Liver (tissue), 9 donors: ENCODE data around the gene RIT2. TPM values are rescaled to one million over a fixed set of nuclear protein-coding genes. Genes with fewer than 3 reads are reported as not detected.

Experiments
- DNase-seq: peaks from one replicate; pipeline ENCODE4 v3.0.0-alpha.2; 2017; ENCODE audit warnings: low spot score
- H3K27ac ChIP-seq, 2 donors: one replicate each; pipeline ENCODE4 v1.7.0; 2013; ENCODE audit warnings: inconsistent platforms in 2 of 2, low read length in 2 of 2, control low read depth in 1 of 2, low read depth in 1 of 2, mild to moderate bottlenecking in 1 of 2
- H3K27me3 ChIP-seq, 4 donors: one replicate each; pipeline versions ENCODE4 v1.6.1 to v1.7.0; 2013; ENCODE audit warnings: low read length in 3 of 4, inconsistent platforms in 1 of 4, mild to moderate bottlenecking in 1 of 4, moderate library complexity in 1 of 4; ENCODE audit not compliant: control insufficient read depth in 4 of 4, insufficient read depth in 4 of 4
- H3K36me3 ChIP-seq, 4 donors: one replicate each; pipeline versions ENCODE4 v1.6.1 to v1.7.0; 2013; ENCODE audit warnings: low read length in 3 of 4, mild to moderate bottlenecking in 3 of 4, low read depth in 1 of 4, moderate library complexity in 1 of 4; ENCODE audit not compliant: control insufficient read depth in 4 of 4, insufficient read depth in 3 of 4
- H3K4me1 ChIP-seq, 4 donors: one replicate each; pipeline versions ENCODE4 v1.6.1 to v1.7.0; 2013; ENCODE audit warnings: low read length in 3 of 4, mild to moderate bottlenecking in 3 of 4, moderate library complexity in 1 of 4; ENCODE audit not compliant: control insufficient read depth in 4 of 4, insufficient read depth in 4 of 4
- H3K4me3 ChIP-seq, 3 donors: one replicate each; pipeline versions ENCODE4 v1.6.1 to v1.7.0; 2013; ENCODE audit warnings: low read length in 3 of 3, control low read depth in 1 of 3, low read depth in 1 of 3, mild to moderate bottlenecking in 1 of 3
- H3K9ac ChIP-seq, 2 donors: one replicate each; pipeline ENCODE4 v1.7.0; 2013; ENCODE audit warnings: low read length in 2 of 2, mild to moderate bottlenecking in 2 of 2, moderate library complexity in 2 of 2, control low read depth in 1 of 2, low read depth in 1 of 2
- H3K9me3 ChIP-seq, 4 donors: one replicate each; pipeline versions ENCODE4 v1.6.1 to v1.7.0; 2013; ENCODE audit warnings: low read length in 3 of 4; ENCODE audit not compliant: control insufficient read depth in 4 of 4
- FOXA1 ChIP-seq: IDR thresholded peaks from 2 replicates; pipeline ENCODE4 v1.6.1; 2016; ENCODE audit warnings: antibody characterized with exemption
- HNF4A ChIP-seq, 2 donors: conservative IDR thresholded peaks; 2 replicates each; pipeline ENCODE4 v1.6.1; 2016; ENCODE audit warnings: antibody characterized with exemption in 2 of 2, mild to moderate bottlenecking in 2 of 2
- HNF4G ChIP-seq: IDR thresholded peaks from 2 replicates; pipeline ENCODE4 v1.6.1; 2016; ENCODE audit warnings: antibody characterized with exemption
- NR2F2 ChIP-seq: IDR thresholded peaks from 2 replicates; pipeline ENCODE4 v1.6.1; 2016; ENCODE audit warnings: antibody characterized with exemption
- RXRA ChIP-seq, 2 donors: IDR thresholded peaks; 2 replicates each; pipeline ENCODE4 v1.6.1; 2017 to 2018; ENCODE audit warnings: antibody characterized with exemption in 2 of 2, mild to moderate bottlenecking in 1 of 2
- TAF1 ChIP-seq: conservative IDR thresholded peaks from 2 replicates; pipeline ENCODE4 v1.6.1; 2016; ENCODE audit warnings: antibody characterized with exemption, mild to moderate bottlenecking
- WGBS: extraction: QIAGEN DNeasy Blood & Tissue Kit; methylation state at CpG from one replicate; pipeline ENCODE4 v1.1.7; 2013; 5-methylcytosine and 5-hydroxymethylcytosine counted together
- polyA plus RNA-seq, 2 donors: library from polyadenylated mRNA; stranded (reverse) in 1 of 2; unstranded in 1 of 2; fragments of 200-250 nt in 1 of 2; fragments of >200 nt in 1 of 2; fragmentation: Nextera tagmentation in 1 of 2; extraction: Ambion mirVana in 1 of 2; gene quantifications; one replicate each; pipeline versions ENCODE4 v1.2.1 to v1.2.3, GENCODE V29; 2013 to 2015
- total RNA-seq, 2 donors: library from RNA; depleted of rRNA; stranded (reverse); fragments of >200 nt; gene quantifications; one replicate each; pipeline ENCODE4 v1.2.3, GENCODE V29; 2014
- TF ChIP-seq, protein P1 (sequence below): IDR thresholded peaks from 2 replicates; pipeline ENCODE4 v1.6.1; 2016; ENCODE audit warnings: antibody characterized with exemption, mild to moderate bottlenecking
- TF ChIP-seq, protein P2 (sequence below): IDR thresholded peaks from 2 replicates; pipeline ENCODE4 v1.6.1; 2016; ENCODE audit warnings: antibody characterized with exemption
- TF ChIP-seq, protein P3 (sequence below): fragments of 150-350 bp; IDR thresholded peaks from 2 replicates; pipeline ENCODE4 v1.5.1; 2017; ENCODE audit warnings: improper control_type of control experiment, low read depth, low read length; ENCODE audit not compliant: missing input control
- donor health status: healthy.
- donor health status: healthy.
- donor health status: healthy.
- donor health status: healthy.
- donor health status: healthy.

RIT2 gene
- total and polyA plus RNA-seq, 4 donors, result not detected

DNA sequence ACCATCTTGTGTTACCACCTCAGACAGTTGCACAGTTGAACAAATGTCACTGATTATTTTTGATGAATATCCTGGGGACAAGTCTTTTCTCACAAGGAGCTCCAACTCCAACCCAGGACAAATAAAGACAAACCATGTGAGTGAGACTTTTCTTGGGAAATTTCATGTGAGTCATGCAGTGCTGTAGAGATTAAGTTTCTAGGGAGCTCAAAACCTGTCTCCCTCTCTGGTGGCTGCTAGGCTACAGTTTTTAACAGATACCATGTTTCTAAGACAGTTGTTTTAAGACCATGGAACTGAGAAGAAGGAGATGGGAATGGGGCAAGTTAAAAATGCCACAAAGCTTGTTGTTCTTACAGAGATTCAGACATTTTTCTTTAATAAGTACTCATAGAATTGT lies 255.5 kb downstream of the RIT2 start (continued):
- TF ChIP-seq, protein P1, sequence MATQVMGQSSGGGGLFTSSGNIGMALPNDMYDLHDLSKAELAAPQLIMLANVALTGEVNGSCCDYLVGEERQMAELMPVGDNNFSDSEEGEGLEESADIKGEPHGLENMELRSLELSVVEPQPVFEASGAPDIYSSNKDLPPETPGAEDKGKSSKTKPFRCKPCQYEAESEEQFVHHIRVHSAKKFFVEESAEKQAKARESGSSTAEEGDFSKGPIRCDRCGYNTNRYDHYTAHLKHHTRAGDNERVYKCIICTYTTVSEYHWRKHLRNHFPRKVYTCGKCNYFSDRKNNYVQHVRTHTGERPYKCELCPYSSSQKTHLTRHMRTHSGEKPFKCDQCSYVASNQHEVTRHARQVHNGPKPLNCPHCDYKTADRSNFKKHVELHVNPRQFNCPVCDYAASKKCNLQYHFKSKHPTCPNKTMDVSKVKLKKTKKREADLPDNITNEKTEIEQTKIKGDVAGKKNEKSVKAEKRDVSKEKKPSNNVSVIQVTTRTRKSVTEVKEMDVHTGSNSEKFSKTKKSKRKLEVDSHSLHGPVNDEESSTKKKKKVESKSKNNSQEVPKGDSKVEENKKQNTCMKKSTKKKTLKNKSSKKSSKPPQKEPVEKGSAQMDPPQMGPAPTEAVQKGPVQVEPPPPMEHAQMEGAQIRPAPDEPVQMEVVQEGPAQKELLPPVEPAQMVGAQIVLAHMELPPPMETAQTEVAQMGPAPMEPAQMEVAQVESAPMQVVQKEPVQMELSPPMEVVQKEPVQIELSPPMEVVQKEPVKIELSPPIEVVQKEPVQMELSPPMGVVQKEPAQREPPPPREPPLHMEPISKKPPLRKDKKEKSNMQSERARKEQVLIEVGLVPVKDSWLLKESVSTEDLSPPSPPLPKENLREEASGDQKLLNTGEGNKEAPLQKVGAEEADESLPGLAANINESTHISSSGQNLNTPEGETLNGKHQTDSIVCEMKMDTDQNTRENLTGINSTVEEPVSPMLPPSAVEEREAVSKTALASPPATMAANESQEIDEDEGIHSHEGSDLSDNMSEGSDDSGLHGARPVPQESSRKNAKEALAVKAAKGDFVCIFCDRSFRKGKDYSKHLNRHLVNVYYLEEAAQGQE, result no peak

DNA sequence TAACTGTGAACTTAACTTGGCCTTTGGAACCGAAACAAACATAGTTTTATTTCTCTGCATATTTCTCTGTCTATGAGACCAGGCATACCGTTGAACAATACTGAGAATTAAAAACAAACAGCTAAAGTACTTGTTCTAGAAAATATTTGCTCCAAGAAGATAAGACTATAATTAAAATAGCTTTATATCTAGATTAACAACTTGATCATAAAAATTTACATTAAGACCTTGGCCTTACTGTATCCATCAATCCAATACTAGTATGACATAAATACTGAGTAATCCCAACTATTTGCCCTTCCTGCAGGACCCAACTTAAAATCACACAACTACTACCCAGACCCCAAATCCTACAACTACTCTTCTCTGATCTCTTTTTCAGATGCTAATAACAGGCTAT lies 260.9 kb downstream of the RIT2 start:
- H3K27ac ChIP-seq, result no peak overlapping the region
- no peak overlapping the region for H3K4me3 ChIP-seq
- no peaks in the 10 kb centered on the region for H3K27me3 ChIP-seq
- H3K9ac ChIP-seq, result no peak overlapping the region
- 76% methylated on average over 2 of the region's 2 CpGs for WGBS
- H3K4me1 ChIP-seq, result no peaks in the 10 kb centered on the region
- no peaks in the 10 kb centered on the region for H3K9me3 ChIP-seq
- no peaks in the 10 kb centered on the region for H3K36me3 ChIP-seq
- TF ChIP-seq RXRA (IDR thresholded peaks at IDR 0.05) (no peak), NR2F2 (no peak), TAF1 (no peak), FOXA1 (no peak), HNF4A (conservative IDR thresholded peaks at IDR 0.05) (no peak), HNF4G (no peak)
- TF ChIP-seq, protein P2, sequence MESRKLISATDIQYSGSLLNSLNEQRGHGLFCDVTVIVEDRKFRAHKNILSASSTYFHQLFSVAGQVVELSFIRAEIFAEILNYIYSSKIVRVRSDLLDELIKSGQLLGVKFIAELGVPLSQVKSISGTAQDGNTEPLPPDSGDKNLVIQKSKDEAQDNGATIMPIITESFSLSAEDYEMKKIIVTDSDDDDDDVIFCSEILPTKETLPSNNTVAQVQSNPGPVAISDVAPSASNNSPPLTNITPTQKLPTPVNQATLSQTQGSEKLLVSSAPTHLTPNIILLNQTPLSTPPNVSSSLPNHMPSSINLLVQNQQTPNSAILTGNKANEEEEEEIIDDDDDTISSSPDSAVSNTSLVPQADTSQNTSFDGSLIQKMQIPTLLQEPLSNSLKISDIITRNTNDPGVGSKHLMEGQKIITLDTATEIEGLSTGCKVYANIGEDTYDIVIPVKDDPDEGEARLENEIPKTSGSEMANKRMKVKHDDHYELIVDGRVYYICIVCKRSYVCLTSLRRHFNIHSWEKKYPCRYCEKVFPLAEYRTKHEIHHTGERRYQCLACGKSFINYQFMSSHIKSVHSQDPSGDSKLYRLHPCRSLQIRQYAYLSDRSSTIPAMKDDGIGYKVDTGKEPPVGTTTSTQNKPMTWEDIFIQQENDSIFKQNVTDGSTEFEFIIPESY, result no peak
- TF ChIP-seq, protein P3, sequence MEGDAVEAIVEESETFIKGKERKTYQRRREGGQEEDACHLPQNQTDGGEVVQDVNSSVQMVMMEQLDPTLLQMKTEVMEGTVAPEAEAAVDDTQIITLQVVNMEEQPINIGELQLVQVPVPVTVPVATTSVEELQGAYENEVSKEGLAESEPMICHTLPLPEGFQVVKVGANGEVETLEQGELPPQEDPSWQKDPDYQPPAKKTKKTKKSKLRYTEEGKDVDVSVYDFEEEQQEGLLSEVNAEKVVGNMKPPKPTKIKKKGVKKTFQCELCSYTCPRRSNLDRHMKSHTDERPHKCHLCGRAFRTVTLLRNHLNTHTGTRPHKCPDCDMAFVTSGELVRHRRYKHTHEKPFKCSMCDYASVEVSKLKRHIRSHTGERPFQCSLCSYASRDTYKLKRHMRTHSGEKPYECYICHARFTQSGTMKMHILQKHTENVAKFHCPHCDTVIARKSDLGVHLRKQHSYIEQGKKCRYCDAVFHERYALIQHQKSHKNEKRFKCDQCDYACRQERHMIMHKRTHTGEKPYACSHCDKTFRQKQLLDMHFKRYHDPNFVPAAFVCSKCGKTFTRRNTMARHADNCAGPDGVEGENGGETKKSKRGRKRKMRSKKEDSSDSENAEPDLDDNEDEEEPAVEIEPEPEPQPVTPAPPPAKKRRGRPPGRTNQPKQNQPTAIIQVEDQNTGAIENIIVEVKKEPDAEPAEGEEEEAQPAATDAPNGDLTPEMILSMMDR, result no peak
- TF ChIP-seq, protein P1, result no peak
- no peak for DNase-seq
